ENCODE results near the gene COBL. TPM values are rescaled to one million over a fixed set of nuclear protein-coding genes. Genes with fewer than 3 reads are reported as not detected.

Gene COBL
- total and polyA plus RNA-seq, 9 of the 15 experiments (the other 6 are each of a cell fraction or from before 2014, with no cell fraction given): 0.01 to 2.4 (median 0.09) TPM; not detected in 3

DNA sequence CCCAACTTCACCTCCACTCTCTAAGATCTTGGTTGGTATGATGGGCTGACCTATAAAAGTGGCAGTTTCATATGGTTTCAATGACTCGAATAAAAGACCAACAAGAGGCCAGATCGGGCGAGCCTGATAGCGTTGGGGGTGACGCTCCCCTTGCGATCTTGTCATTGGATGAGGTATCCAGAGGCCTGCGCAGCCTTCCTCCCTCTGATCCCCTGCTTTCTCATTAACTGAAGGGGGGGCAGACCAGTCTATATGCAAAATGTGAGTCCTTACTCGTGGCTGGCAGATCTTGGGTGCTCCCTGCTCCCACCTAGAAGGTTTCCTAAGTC lies 937 bp upstream of the COBL start:
- H4K20me1 ChIP-seq (replicated peaks; ENCODE audit: control insufficient read depth, insufficient read depth, low read length): peaks cover 5% of the 10 kb centered on the region; the same call in 1 of the 2 replicates
- H3K4me3 ChIP-seq: no peak overlapping the region
- WGBS (ENCODE audit: insufficient coverage, low coverage, missing lambda C conversion rate): 38% methylated on average over 7 of the region's 8 CpGs
- FAIRE-seq (no peak), ATAC-seq (no peak), DNase-seq (ENCODE audit: extremely low read depth in 1 of 4, low spot score in 3 of 4) (no peak)
- H3K27ac ChIP-seq (ENCODE audit: extremely low read depth, low read depth, low read length): no peak overlapping the region
- ChIA-PET CTCF (ENCODE audit: low intra/inter-chr PET ratio) (no interaction called here), POLR2A (no interaction called here)
- H3K36me3 ChIP-seq (ENCODE audit: control insufficient read depth, insufficient read depth, low read length): no peaks in the 10 kb centered on the region
- peaks cover 5 to 42% of the 10 kb centered on the region in 2 experiments for H3K27me3 ChIP-seq (ENCODE audit: control insufficient read depth in 2 of 2, insufficient read depth in 2 of 2, low read length in 2 of 2)
- H3K9ac ChIP-seq (ENCODE audit: insufficient read depth in 1 of 2, low read depth in 2 of 2, low read length in 2 of 2): no peak overlapping the region
- peaks cover 0 to 20% of the 10 kb centered on the region in 2 experiments; a peak in 2 of 5 replicates for H3K4me1 ChIP-seq (replicated peaks in 1 of 2; ENCODE audit: control insufficient read depth in 2 of 2, insufficient read depth in 2 of 2, low read length in 2 of 2)
- TF ChIP-seq PHF21A (IDR thresholded peaks at IDR 0.05; ENCODE audit: borderline replicate concordance, low read depth) (no peak), WHSC1 (IDR thresholded peaks at IDR 0.05; ENCODE audit: low read length) (no peak), MECOM (CRISPR knock-in tag; IDR thresholded peaks at IDR 0.05) (no peak), TAF9B (IDR thresholded peaks at IDR 0.05; ENCODE audit: partially characterized antibody) (no peak), ARID2 (IDR thresholded peaks at IDR 0.05) (no peak), MTA3 (IDR thresholded peaks at IDR 0.05; ENCODE audit: borderline replicate concordance) (no peak), ZNF609 (CRISPR knock-in tag; IDR thresholded peaks at IDR 0.05; ENCODE audit: borderline replicate concordance) (no peak), LARP7 (IDR thresholded peaks at IDR 0.05) (no peak)
- TF ChIP-seq, protein P1, sequence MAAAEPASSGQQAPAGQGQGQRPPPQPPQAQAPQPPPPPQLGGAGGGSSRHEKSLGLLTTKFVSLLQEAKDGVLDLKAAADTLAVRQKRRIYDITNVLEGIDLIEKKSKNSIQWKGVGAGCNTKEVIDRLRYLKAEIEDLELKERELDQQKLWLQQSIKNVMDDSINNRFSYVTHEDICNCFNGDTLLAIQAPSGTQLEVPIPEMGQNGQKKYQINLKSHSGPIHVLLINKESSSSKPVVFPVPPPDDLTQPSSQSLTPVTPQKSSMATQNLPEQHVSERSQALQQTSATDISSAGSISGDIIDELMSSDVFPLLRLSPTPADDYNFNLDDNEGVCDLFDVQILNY (CRISPR knock-in tag; IDR thresholded peaks at IDR 0.05): no peak
- BruUV-seq (replicated peaks): no TSS peak
- H3K79me2 ChIP-seq (ENCODE audit: control insufficient read depth, insufficient read depth, low read length): no peaks in the 10 kb centered on the region
- no peaks in the 10 kb centered on the region for H3K9me1 ChIP-seq (ENCODE audit: control insufficient read depth, insufficient read depth, low read length)
- no peak overlapping the region for H3K4me2 ChIP-seq (ENCODE audit: insufficient read depth, low read length)
- H3K9me3 ChIP-seq (replicated peaks; ENCODE audit: control insufficient read depth, insufficient read depth, low read depth, low read length): no peaks in the 10 kb centered on the region
- in situ Hi-C loops (cut with MboI): no loop called here
- intact Hi-C loops (cut with micrococcal nuclease): no loop called here
- H2AFZ ChIP-seq (ENCODE audit: low read depth, low read length): no peak overlapping the region
